Measurements from ENCODE around the gene TMEM38A. TPM values are rescaled to one million over a fixed set of nuclear protein-coding genes. Genes with fewer than 3 reads are reported as not detected.
"Not testable (repeated sequence)": the region's sequence is repeated elsewhere in the genome, so short reads cannot be mapped to it uniquely, and the experiment has no call there.

The TMEM38A gene
- total RNA-seq, 1 donor from 2014 or later: 0.78 TPM

- Mint-ChIP-seq H3K4me3 (no peak overlapping the region), H3K27me3 (ENCODE audit: insufficient read depth) (no peaks in the 10 kb centered on the region), H3K9me3 (no peaks in the 10 kb centered on the region), H3K4me1 (ENCODE audit: low read depth) (peaks cover 15% of the 10 kb centered on the region), H3K27ac (no peak overlapping the region), H3K36me3 (ENCODE audit: low read depth) (peaks cover 48% of the 10 kb centered on the region)
- no peak for DNase-seq (ENCODE audit: low spot score)
- intact Hi-C loops (cut with micrococcal nuclease): no loop called here
Observed at GRCh38 chr19:16649734-16650133, 11.2 kb upstream of the TMEM38A start.

GRCh38 chr19:16650821-16651220, 10.1 kb upstream of the TMEM38A start:
- peaks cover 45% of the 10 kb centered on the region for H3K36me3 Mint-ChIP-seq (ENCODE audit: low read depth)
- peaks cover 15% of the 10 kb centered on the region for H3K4me1 Mint-ChIP-seq (ENCODE audit: low read depth)
- DNase-seq (ENCODE audit: low spot score): no peak
- H3K27ac Mint-ChIP-seq: no peak overlapping the region
- intact Hi-C loops (cut with micrococcal nuclease): no loop called here
- no peaks in the 10 kb centered on the region for H3K9me3 Mint-ChIP-seq
- no peaks in the 10 kb centered on the region for H3K27me3 Mint-ChIP-seq (ENCODE audit: insufficient read depth)
- H3K4me3 Mint-ChIP-seq: no peak overlapping the region

- peaks cover 15% of the 10 kb centered on the region for H3K4me1 Mint-ChIP-seq (ENCODE audit: low read depth)
- peaks cover 47% of the 10 kb centered on the region for H3K36me3 Mint-ChIP-seq (ENCODE audit: low read depth)
- DNase-seq (ENCODE audit: low spot score); intact Hi-C loops (cut with micrococcal nuclease); H3K27ac Mint-ChIP-seq; H3K27me3 Mint-ChIP-seq (ENCODE audit: insufficient read depth); H3K9me3 Mint-ChIP-seq; H3K4me3 Mint-ChIP-seq: not testable (repeated sequence)
Observed at GRCh38 chr19:16651421-16652188, 9.3 kb upstream of the TMEM38A start.

GRCh38 chr19:16652854-16653253, 8.1 kb upstream of the TMEM38A start:
- H3K36me3 Mint-ChIP-seq (ENCODE audit: low read depth): peaks cover 52% of the 10 kb centered on the region
- no peaks in the 10 kb centered on the region for H3K9me3 Mint-ChIP-seq
- no peak overlapping the region for H3K4me3 Mint-ChIP-seq
- intact Hi-C loops (cut with micrococcal nuclease): no loop called here
- peaks cover 23% of the 10 kb centered on the region for H3K4me1 Mint-ChIP-seq (ENCODE audit: low read depth)
- H3K27me3 Mint-ChIP-seq (ENCODE audit: insufficient read depth): no peaks in the 10 kb centered on the region
- no peak overlapping the region for H3K27ac Mint-ChIP-seq
- no peak for DNase-seq (ENCODE audit: low spot score)

- no peak for DNase-seq (ENCODE audit: low spot score)
- Mint-ChIP-seq H3K36me3 (ENCODE audit: low read depth) (peaks cover 56% of the 10 kb centered on the region), H3K4me3 (no peak overlapping the region), H3K9me3 (no peaks in the 10 kb centered on the region), H3K27ac (no peak overlapping the region), H3K27me3 (ENCODE audit: insufficient read depth) (no peaks in the 10 kb centered on the region), H3K4me1 (ENCODE audit: low read depth) (peaks cover 33% of the 10 kb centered on the region)
- intact Hi-C loops (cut with micrococcal nuclease): no loop called here
Observed at GRCh38 chr19:16654140-16654539, 6.8 kb upstream of the TMEM38A start.

- H3K27me3 Mint-ChIP-seq (ENCODE audit: insufficient read depth): no peaks in the 10 kb centered on the region
- H3K4me1 Mint-ChIP-seq (ENCODE audit: low read depth): peaks cover 31% of the 10 kb centered on the region
- no peak overlapping the region for H3K27ac Mint-ChIP-seq
- H3K36me3 Mint-ChIP-seq (ENCODE audit: low read depth): peaks cover 54% of the 10 kb centered on the region
- no peak for DNase-seq (ENCODE audit: low spot score)
- no peak overlapping the region for H3K4me3 Mint-ChIP-seq
- intact Hi-C loops (cut with micrococcal nuclease): loop anchor here (5.0 kb wide), 1 partner anchor 423 kb away; the partner anchor contains the start of genes HAUS8 and MYO9B
- H3K9me3 Mint-ChIP-seq: no peaks in the 10 kb centered on the region
Observed at GRCh38 chr19:16654627-16655026, 6.3 kb upstream of the TMEM38A start.

GRCh38 chr19:16655727-16656126, 5.2 kb upstream of the TMEM38A start:
- intact Hi-C loops (cut with micrococcal nuclease): loop anchor here (5.0 kb wide), 1 partner anchor 422 kb away; the partner anchor contains the start of genes HAUS8 and MYO9B
- Mint-ChIP-seq H3K27me3 (ENCODE audit: insufficient read depth) (no peaks in the 10 kb centered on the region), H3K4me1 (ENCODE audit: low read depth) (peaks cover 25% of the 10 kb centered on the region), H3K4me3 (no peak overlapping the region), H3K36me3 (ENCODE audit: low read depth) (peaks cover 46% of the 10 kb centered on the region), H3K27ac (no peak overlapping the region), H3K9me3 (no peaks in the 10 kb centered on the region)
- DNase-seq (ENCODE audit: low spot score): no peak

- DNase-seq (ENCODE audit: low spot score): no peak
- Mint-ChIP-seq H3K36me3 (ENCODE audit: low read depth) (peaks cover 35% of the 10 kb centered on the region), H3K9me3 (no peaks in the 10 kb centered on the region), H3K4me1 (ENCODE audit: low read depth) (peaks cover 27% of the 10 kb centered on the region), H3K4me3 (peak overlapping the region; percentile 45), H3K27ac (peak overlapping the region; percentile 3), H3K27me3 (ENCODE audit: insufficient read depth) (peaks cover 3% of the 10 kb centered on the region)
- intact Hi-C loops (cut with micrococcal nuclease): loop anchor here (5.0 kb wide), 1 partner anchor 420 kb away; the partner anchor contains the start of genes HAUS8 and MYO9B
Observed at GRCh38 chr19:16657384-16657783, 3.6 kb upstream of the TMEM38A start.

GRCh38 chr19:16659464-16659831, 1.5 kb upstream of the TMEM38A start:
- intact Hi-C loops (cut with micrococcal nuclease): loop anchor here (1.0 to 5.0 kb wide), 2 partner anchors 31 to 418 kb away; partner anchors contain the start of genes HAUS8, MED26 and MYO9B
- Mint-ChIP-seq H3K4me1 (ENCODE audit: low read depth) (peaks cover 27% of the 10 kb centered on the region), H3K27me3 (ENCODE audit: insufficient read depth) (peaks cover 13% of the 10 kb centered on the region), H3K36me3 (ENCODE audit: low read depth) (peaks cover 22% of the 10 kb centered on the region), H3K4me3 (peak overlapping the region; percentile 94), H3K27ac (peak overlapping the region; percentile 97), H3K9me3 (no peaks in the 10 kb centered on the region)
- DNase-seq (ENCODE audit: low spot score): no peak

- peaks cover 18% of the 10 kb centered on the region for H3K36me3 Mint-ChIP-seq (ENCODE audit: low read depth)
- no peaks in the 10 kb centered on the region for H3K9me3 Mint-ChIP-seq
- H3K4me1 Mint-ChIP-seq (ENCODE audit: low read depth): peaks cover 27% of the 10 kb centered on the region
- peak within 1 kb of the TSS; percentile 94 for H3K4me3 Mint-ChIP-seq
- intact Hi-C loops (cut with micrococcal nuclease): loop anchor here (1.0 to 5.0 kb wide), 6 partner anchors 32 to 417 kb away; partner anchors contain the start of genes C19orf44, CALR3, CHERP and HAUS8
- DNase-seq (ENCODE audit: low spot score): peak; percentile 98
- H3K27me3 Mint-ChIP-seq (ENCODE audit: insufficient read depth): peaks cover 13% of the 10 kb centered on the region
- peak within 1 kb of the TSS; percentile 97 for H3K27ac Mint-ChIP-seq
Observed at GRCh38 chr19:16659832-16660708, 869 bp upstream of the TMEM38A start, which contains the start of gene SMIM7. Gene SMIM7, minus strand, starts transcription at chr19:16660144. Its CDS starts 34 bp downstream, at chr19:16660110.

- intact Hi-C loops (cut with micrococcal nuclease): no loop called here
- H3K36me3 Mint-ChIP-seq (ENCODE audit: low read depth): peaks cover 14% of the 10 kb centered on the region
- H3K4me1 Mint-ChIP-seq (ENCODE audit: low read depth): peaks cover 27% of the 10 kb centered on the region
- peaks cover 13% of the 10 kb centered on the region for H3K27me3 Mint-ChIP-seq (ENCODE audit: insufficient read depth)
- H3K4me3 Mint-ChIP-seq: peak overlapping the region; percentile 73
- peak overlapping the region; percentile 65 for H3K27ac Mint-ChIP-seq
- DNase-seq (ENCODE audit: low spot score): peak; percentile 1
- H3K9me3 Mint-ChIP-seq: no peaks in the 10 kb centered on the region
Observed at GRCh38 chr19:16661480-16662034, 618 bp downstream of the TMEM38A start.

GRCh38 chr19:16668176-16668575, 7.2 kb downstream of the TMEM38A start:
- H3K36me3 Mint-ChIP-seq (ENCODE audit: low read depth): no peaks in the 10 kb centered on the region
- no peak overlapping the region for H3K27ac Mint-ChIP-seq

More at GRCh38 chr19:16668176-16668575, 7.2 kb downstream of the TMEM38A start:
- no peaks in the 10 kb centered on the region for H3K4me1 Mint-ChIP-seq (ENCODE audit: low read depth)
- no peak for DNase-seq (ENCODE audit: low spot score)
- H3K9me3 Mint-ChIP-seq: no peaks in the 10 kb centered on the region
- intact Hi-C loops (cut with micrococcal nuclease): no loop called here
- H3K27me3 Mint-ChIP-seq (ENCODE audit: insufficient read depth): peaks cover 6% of the 10 kb centered on the region
- H3K4me3 Mint-ChIP-seq: no peak overlapping the region

Data from activated T-helper 1 cell treated with anti-CD3 and anti-CD28 coated beads, Interleukin-12 subunit alpha, Interleukin-12 subunit beta, Interleukin-2, Interleukin-4 antibody, amounts not matched to agents 30 ng/mL and 10 ng/mL and 1 ng/mL, durations not matched to agents 14 hours and 24 hours and 36 hours (primary cell).